Adipocyte (in vitro differentiated cells): ENCODE data around the gene LBH.

ENCODE experiments used
- DNase-seq: peaks from one replicate; pipeline ENCODE4 v3.0.0-alpha.2; 2015; ENCODE audit warnings: low read depth
- H3K27me3 ChIP-seq: replicated peaks from 2 replicates; pipeline ENCODE4 v1.7.0; 2013; ENCODE audit warnings: mild to moderate bottlenecking, low read length, moderate library complexity; ENCODE audit not compliant: control insufficient read depth, insufficient read depth
- H3K36me3 ChIP-seq: 2 replicates; pipeline ENCODE4 v1.7.0; 2013; ENCODE audit warnings: low read length, mild to moderate bottlenecking, moderate library complexity; ENCODE audit not compliant: control insufficient read depth, insufficient read depth, severe bottlenecking
- H3K4me1 ChIP-seq: 2 replicates; pipeline ENCODE4 v1.7.0; 2013; ENCODE audit warnings: mild to moderate bottlenecking, low read length, moderate library complexity; ENCODE audit not compliant: control insufficient read depth, insufficient read depth
- H3K4me3 ChIP-seq: 2 replicates; pipeline ENCODE4 v1.7.0; 2013; ENCODE audit warnings: mild to moderate bottlenecking, low read length, moderate library complexity
- H3K9ac ChIP-seq: 2 replicates; pipeline ENCODE4 v1.7.0; 2013; ENCODE audit warnings: mild to moderate bottlenecking, low read length, moderate library complexity
- H3K9me3 ChIP-seq: 2 replicates; pipeline ENCODE4 v1.7.0; 2013; ENCODE audit warnings: mild to moderate bottlenecking, low read length, moderate library complexity; ENCODE audit not compliant: control insufficient read depth

LBH gene

DNA sequence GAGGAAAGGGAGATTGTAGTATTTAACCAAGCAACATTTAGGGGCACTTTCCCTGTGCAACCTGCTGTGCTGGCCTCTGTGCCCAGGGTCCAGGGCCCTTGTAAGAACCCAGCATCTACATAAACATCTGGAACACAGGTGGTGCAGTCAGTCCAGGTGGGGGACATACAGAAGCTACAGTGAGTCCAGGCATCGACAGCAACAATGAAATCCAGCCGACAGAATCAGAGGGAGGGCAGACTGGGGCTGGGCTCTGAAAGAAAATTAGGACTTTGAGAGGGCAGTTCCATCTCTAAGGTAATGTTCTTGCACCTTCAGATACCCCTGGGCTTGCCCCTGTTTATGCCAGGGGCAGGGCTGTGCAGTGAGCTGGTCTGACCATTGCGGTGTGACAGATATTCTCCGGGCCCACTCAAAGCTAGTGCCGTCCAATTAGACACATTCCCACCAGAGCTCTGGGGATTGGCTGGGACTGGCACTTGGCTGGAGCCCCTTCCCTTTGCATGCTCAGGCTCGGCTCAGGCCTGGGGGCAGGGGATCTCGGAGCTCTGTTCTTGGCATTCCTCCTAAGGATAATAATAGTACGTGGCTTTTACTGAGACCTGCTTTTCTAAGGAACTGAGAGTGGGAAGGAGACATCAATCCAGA, 5.4 kb downstream of the LBH start:
- Histone ChIP-seq H3K27me3 (no peaks in the 10 kb centered on the region), H3K4me1 (peaks cover 41% of the 10 kb centered on the region), H3K9me3 (peaks cover 5% of the 10 kb centered on the region), H3K9ac (no peak overlapping the region), H3K4me3 (no peak overlapping the region), H3K36me3 (peaks cover 29% of the 10 kb centered on the region)
- no peak for DNase-seq

DNA sequence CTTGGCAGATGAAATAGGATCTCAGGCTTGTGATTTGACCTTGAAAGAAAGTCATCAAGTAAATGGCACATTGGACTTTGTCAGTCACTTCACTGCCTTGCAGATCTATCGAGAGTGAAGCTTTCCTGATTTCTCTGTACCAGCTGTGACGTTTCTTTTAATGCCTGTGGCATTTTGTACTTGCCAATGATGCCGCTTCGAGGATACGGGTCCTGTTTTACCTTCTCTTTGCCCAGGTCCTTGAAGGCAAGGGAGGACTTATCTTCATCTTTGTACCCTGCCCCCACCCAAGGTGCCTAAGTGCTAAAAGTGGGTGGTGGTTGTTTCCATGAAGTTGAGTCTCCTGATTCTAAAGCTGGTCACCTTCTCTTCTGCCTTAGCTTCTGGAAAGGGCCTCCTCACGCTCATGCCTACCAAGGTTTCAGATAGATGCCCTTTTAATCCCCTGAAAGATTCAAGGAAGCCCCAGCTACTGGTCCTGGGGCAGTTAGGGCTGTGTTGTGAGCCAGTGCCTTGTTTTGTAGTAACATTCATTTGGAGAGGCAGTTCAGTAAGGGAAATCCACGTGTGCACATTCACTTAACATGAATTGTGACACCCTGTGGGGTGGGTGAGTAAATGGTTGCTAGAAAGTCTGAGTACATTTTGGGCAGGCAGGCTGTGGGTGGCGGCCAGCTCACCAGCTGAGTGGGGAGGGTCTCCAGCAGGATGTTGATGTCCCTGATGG, 6.1 kb downstream of the LBH start:
- Histone ChIP-seq H3K36me3 (peaks cover 33% of the 10 kb centered on the region), H3K27me3 (no peaks in the 10 kb centered on the region), H3K9ac (no peak overlapping the region), H3K4me1 (peaks cover 41% of the 10 kb centered on the region), H3K9me3 (peaks cover 5% of the 10 kb centered on the region), H3K4me3 (no peak overlapping the region)
- DNase-seq, result no peak

DNA sequence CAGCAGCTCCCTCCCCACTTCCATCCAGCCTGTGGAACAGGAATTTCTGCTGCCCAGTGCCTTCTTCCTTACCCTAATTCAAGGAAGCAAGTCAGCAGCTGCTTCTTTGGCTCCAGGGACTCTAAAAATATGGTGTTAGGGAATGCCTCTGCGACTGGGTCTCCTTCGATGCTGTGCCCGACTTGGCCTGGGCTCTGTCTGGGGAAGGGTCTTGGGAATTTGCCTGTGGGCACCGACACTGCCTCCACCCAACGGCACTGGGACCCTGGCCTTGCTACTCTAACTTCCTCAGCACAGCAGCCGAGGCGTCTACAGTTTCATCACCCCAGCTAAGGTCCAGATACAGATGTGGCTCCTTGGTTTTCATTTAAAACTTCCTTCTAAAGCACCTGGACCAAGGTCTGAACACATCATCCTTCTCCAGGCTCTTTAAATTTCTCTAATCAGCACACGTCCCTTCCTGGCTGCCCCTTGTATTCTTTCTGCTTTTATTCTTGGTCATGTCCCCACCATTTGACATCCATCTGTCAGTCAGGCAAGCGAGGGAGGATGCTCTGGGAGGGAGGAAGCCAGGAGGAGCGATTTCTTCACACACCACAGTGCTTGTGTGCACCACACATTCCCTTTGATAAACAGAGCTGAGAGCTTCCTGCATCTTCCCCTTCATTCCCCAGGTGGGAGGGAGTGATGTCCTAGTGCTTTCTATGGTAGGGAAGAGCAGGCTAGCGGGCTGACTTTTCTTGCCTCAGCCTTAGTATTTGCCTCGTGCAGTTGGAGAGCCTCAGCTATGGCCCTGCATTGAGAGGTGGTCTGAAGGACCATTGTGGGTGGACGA, 6.8 kb downstream of the LBH start:
- H3K4me1 ChIP-seq, result peaks cover 42% of the 10 kb centered on the region
- H3K9ac ChIP-seq, result no peak overlapping the region
- peaks cover 40% of the 10 kb centered on the region for H3K36me3 ChIP-seq
- H3K9me3 ChIP-seq, result peaks cover 5% of the 10 kb centered on the region
- DNase-seq, result no peak
- no peak overlapping the region for H3K4me3 ChIP-seq
- H3K27me3 ChIP-seq, result no peaks in the 10 kb centered on the region

DNA sequence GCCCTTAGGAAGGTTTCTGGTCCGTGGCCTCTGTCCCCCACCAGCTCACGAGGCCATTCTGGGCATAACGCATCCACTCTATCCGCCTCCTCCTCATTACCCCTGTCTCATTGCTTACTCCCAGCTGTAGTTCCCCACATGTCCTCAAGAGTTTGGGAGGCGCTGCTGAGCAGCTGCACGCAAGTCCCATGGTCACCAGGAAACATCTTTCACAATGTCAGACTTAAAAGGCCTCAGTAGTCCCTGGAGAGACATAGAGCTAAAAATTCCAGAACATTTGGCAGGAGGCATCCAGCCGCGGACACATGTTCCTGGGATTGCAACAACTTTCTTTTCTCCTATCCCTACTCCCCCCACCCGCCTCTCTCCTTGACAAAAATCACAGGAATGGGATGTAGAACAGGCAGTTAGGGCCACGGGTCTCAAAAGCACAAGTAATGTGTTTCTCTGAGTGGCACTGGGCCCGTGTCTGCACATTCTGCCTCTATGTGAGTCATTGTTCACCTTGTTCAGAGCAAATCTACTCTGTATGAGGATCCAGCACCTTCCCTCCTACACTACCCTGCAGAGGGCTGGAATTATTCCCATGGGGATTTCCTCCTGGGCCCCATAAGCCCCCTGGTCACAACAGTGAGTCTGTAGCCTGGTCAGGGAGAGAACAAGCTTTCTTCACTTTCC, 8.1 kb downstream of the LBH start:
- DNase-seq, result peak; percentile 63
- Histone ChIP-seq H3K4me3 (peak overlapping the region; percentile 6), H3K4me1 (peaks cover 35% of the 10 kb centered on the region), H3K36me3 (peaks cover 40% of the 10 kb centered on the region), H3K9ac (peak overlapping the region; percentile 46), H3K9me3 (peaks cover 5% of the 10 kb centered on the region), H3K27me3 (no peaks in the 10 kb centered on the region)

- no peak for DNase-seq
- Histone ChIP-seq H3K27me3 (no peaks in the 10 kb centered on the region), H3K9me3 (peaks cover 5% of the 10 kb centered on the region), H3K36me3 (peaks cover 33% of the 10 kb centered on the region), H3K9ac (peak overlapping the region; percentile 46), H3K4me1 (peaks cover 35% of the 10 kb centered on the region), H3K4me3 (peak overlapping the region; percentile 6)
Observed at GRCh38 chr2:30239986-30240752, 8.8 kb downstream of the LBH start.

DNA sequence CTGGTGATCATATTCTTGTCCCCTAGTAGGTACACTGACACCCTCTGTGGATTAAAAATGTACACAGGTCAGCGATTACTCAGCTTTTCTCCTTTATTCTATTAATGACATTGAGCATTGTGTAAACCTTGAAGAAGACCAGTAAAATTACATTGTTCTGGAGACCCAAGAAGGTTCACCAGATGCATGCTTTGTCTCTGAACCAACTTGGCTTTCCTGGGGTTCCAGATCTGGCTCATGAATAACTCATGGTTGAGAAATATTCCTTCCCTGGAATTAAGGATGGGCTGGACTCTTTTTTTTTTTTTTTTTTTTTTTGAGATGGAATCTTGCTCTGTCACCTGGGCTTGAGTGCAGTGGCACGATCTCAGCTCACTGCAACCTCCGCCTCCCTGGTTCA, 11.9 kb downstream of the LBH start:
- Histone ChIP-seq H3K9me3 (no peaks in the 10 kb centered on the region), H3K27me3 (no peaks in the 10 kb centered on the region), H3K4me3 (no peak overlapping the region), H3K36me3 (peaks cover 17% of the 10 kb centered on the region), H3K9ac (no peak overlapping the region), H3K4me1 (peaks cover 24% of the 10 kb centered on the region)
- DNase-seq, result no peak

DNA sequence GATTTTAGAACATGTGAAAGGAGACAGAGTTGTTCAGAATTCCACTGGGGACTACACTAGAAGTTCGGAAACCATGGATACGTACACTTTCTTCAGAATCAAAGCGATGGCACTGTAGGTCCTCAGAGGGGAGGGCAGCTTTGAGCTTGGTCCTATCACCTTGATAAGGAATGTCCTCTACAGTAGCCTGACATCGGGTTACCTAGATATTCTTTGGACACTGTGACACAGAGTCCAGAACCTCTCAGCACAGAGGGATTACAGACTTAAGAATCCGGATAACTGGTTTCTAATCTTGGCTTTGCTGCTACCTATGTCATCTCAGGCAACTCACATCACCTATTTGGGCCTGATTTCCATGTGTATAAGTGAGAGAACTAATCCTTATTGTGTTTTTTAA, 14.0 kb downstream of the LBH start:
- Histone ChIP-seq H3K4me3 (no peak overlapping the region), H3K36me3 (peaks cover 26% of the 10 kb centered on the region), H3K9me3 (no peaks in the 10 kb centered on the region), H3K9ac (no peak overlapping the region), H3K4me1 (peaks cover 9% of the 10 kb centered on the region), H3K27me3 (no peaks in the 10 kb centered on the region)
- no peak for DNase-seq

DNA sequence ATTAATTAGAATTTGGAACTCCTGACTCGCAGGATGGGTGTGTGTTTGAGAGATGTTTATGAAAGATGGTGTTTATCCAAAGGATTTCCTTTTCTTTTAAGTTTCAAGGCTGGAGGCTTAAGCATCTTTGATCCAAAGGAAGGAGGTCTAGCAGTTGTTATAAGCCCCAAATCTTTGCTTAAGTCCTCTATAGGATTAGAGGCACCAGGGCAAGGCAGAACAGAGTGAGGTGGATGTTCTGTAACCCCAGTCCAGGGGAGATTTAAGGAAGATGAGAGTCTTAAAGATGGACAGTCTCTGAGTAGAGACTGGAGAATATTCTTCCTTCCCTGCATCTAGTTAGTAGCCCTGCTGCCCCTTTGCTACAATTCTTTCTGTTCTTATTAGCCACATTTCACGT, 17.5 kb downstream of the LBH start:
- Histone ChIP-seq H3K36me3 (peaks cover 13% of the 10 kb centered on the region), H3K27me3 (no peaks in the 10 kb centered on the region), H3K9me3 (no peaks in the 10 kb centered on the region), H3K4me1 (peaks cover 18% of the 10 kb centered on the region), H3K4me3 (no peak overlapping the region), H3K9ac (no peak overlapping the region)
- no peak for DNase-seq

DNA sequence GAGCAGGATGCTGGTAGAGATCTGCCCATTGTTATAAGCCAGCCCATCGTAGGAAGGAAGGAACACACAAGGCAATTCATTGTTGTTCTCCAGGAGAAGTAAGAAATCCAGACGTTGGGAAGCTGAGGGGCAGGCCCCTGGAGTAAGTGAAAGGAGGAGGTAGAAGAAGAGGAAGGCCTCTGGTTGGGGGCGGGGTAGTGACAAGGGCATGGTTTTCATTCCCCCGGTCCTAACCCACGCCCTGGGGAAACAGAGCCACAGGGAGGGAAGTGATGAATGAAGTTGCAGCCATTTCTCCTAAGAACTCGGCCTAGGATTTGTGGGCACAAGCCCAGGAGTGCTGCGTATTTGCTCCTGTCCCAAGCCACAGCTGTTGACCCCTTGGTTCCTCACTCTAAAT, 18.0 kb downstream of the LBH start:
- no peak for DNase-seq
- peaks cover 13% of the 10 kb centered on the region for H3K36me3 ChIP-seq
- no peaks in the 10 kb centered on the region for H3K27me3 ChIP-seq
- no peak overlapping the region for H3K4me3 ChIP-seq
- H3K9me3 ChIP-seq, result no peaks in the 10 kb centered on the region
- H3K9ac ChIP-seq, result no peak overlapping the region
- H3K4me1 ChIP-seq, result peaks cover 22% of the 10 kb centered on the region

DNA sequence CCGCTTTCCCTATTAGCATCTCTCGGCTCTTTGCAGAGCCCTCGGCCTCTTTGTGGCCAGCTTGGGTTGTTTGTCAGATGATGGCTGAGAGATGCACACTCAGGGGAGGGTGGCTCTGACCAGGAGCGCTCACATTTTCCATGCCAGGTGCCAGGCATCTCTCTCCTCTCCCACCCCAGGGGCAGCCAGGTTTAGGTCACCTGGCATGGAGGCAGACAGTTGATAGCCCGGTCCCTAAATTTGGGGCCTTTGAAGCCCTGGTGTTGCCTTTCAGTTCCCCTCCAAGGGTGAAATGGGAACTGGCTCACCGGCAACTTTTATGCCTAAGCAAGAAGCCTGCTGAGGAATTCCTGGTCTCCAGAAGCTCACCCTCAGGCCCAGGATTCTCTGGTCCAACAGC, 19.1 kb downstream of the LBH start:
- no peaks in the 10 kb centered on the region for H3K27me3 ChIP-seq
- H3K9ac ChIP-seq, result no peak overlapping the region
- H3K4me1 ChIP-seq, result peaks cover 22% of the 10 kb centered on the region
- no peaks in the 10 kb centered on the region for H3K9me3 ChIP-seq
- H3K36me3 ChIP-seq, result peaks cover 13% of the 10 kb centered on the region
- H3K4me3 ChIP-seq, result no peak overlapping the region
- no peak for DNase-seq
